NCI-H2196 treated with DMSO at 0.1 percent for 48 hours (cell line): ENCODE results near the gene NAV3.

Source experiments
- DNase-seq: peaks from one replicate; lab custom pipeline; 2025; ENCODE audit not compliant: unreplicated experiment; lab: John Stamatoyannopoulos, UW

The NAV3 gene

DNA sequence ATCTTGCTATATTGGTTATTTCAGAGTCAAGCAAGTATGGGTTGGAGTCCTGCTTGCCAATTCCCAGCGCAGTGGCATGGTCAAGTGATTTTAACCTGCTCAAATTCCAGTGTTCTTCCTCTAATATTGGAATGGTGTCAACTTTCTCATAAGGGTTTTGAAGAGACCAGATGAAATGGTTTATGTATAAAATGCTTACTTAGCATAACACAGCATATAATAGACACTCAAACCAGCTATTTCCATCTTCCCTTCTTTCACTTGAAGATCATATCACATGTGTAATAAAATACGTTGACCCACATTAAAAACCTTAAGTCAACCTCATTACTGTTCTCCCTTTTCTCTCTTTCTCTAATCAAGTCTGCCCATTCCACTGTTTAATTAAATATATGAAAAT, 144.0 kb downstream of the NAV3 start:
- DNase-seq = no peak

DNA sequence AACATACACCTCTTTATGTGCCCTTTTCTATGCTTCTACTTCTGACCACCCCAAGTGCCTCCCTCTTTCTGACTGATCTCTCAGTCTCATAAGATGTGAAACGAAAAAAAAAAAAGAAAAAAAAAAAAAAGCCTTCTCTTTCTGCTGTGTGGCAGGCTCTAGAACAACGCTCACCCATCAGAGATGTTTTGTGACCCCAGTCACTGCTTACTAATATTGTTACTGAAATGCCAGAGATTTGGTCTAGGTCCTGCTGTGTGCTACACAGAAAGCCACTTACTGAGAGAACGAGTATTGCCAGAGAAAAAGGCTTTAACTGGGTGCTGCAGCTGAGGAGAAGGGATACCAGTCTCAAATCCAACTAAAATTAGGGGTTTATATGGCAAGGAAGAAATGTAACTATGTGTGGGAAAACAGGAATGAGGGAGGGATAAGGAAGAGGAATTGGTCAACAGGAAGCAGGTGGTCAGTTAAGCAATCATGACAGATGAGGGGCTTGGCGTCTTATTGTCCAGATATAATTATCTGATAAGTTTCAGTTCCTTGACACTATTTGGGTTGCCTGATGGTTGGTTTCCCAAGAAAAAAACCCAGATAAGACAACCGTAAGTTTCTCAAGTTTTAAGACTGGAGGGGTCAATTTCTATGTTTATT, 149.0 kb downstream of the NAV3 start:
- no peak for DNase-seq

GRCh38 chr12:77980782-77981181, 150.1 kb downstream of the NAV3 start:
- DNase-seq = no peak

DNA sequence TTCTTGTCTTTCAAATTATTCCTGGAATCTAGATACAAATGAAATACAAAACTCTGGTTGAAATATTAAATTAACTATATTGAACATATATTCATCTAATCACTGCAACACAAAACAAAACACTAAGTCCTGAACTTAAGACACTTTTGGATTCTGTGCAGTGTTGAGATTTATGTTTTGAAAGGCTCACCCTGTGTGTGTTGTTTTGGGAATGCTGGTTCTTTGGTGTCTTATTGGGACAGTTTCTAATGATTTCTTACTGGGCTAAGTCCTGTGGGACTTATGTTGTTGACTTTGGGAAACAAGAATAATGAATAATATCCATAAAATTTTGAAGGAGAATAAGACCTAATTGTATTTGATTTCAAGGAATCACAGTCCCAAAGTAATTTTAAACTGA, 153.2 kb downstream of the NAV3 start:
- no peak for DNase-seq

GRCh38 chr12:77992760-77993159, 162.1 kb downstream of the NAV3 start:
- no peak for DNase-seq

- no peak for DNase-seq
These were observed 163.0 kb downstream of the NAV3 start for GRCh38 chr12:77993658-77994057.

- DNase-seq = no peak
These were observed 164.9 kb downstream of the NAV3 start for GRCh38 chr12:77995436-77996167.

- no peak for DNase-seq
These were observed 166.0 kb downstream of the NAV3 start for GRCh38 chr12:77996670-77997069.

DNA sequence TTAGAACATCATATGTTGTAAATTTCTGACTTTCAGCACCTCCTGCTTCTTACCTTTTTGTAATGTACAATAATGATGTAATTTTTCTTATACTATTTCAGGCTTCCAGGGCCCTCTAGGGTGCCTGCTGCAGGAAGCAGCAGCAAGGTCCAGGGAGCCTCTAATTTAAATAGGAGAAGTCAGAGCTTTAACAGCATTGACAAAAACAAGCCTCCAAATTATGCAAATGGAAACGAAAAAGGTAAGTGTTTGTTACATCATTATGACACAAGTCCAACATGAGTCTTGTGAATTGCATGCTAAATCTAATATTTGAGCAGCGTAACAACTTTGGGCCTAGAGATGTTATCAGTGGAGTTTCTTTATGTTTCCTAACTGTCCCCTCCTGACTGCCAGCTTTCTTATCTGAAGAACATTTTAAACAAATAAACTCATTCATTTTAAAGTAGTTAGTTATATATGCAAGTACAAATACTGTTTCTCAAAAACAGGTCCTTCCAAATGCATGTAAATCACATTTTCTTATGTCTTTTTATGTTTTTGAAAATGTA, 167.6 kb downstream of the NAV3 start:
- no peak for DNase-seq

DNA sequence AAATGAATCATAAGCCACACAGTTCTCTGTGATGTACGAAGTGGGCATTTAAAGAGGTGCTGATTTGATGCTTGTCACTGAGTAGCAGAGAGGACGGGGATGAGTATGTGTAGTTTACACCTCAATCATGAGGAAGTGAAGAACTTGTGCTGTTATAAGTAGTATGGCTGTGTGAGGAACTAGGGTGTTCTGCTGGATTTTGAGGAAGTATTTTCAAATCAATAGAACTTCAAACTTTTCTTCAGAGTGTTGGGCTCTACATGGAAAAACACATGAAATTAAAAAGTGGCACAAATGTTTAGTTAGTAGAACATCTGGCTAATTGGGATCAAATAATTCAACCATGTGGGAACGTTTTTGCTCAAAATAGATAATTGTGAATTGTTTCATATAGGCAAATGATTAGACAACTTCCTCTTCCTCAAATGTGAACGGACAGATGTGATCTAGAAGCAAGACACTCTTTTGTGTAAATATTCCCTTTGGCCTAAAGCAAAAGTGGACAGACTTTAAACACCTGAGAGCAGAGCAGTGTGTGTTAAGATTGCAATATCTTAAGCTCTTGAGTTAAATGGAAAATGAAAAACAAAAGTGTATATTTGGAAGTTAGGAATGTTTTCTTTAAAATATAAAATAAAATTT, 168.5 kb downstream of the NAV3 start:
- no peak for DNase-seq

GRCh38 chr12:78002878-78003277, 172.2 kb downstream of the NAV3 start:
- DNase-seq = peak; percentile 2

DNA sequence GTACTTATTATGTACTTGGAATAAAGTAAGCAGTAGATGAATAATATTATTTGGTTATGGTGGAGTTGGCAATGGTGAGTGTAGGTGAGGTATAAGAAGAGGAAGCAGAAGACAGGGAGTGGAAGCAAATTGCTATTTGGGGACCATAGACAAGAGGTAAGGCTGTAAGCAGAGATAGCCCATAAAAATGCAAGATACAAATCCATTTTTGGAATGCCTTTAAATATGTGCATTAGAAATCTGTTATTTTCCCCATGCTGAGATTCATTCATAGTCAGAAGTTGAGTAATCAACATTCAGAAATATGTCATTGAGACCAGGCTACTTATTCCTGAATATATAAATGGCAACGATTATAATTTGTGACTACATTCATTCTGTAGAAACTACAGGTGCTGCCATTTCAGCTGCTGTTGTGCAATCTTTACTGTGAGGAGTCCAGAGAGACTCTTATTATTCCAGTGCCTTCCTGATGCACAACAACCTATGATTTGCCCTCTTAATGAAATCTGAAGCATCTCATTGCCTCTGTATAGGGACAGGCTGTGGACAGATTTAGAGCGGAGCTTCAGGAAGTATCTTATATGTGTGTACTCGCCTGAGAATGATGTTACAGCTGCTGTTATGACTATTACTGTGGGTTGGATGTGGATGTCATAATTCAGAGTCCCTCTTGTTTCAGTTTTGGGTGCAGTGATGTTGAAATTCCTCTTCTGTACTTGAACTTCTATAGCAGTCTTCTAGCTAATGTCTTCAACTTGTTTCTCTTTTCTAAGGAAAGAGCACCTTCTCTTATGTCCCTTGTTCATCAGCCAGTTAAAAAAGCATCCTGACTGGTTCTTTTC, 173.8 kb downstream of the NAV3 start:
- DNase-seq = no peak

DNA sequence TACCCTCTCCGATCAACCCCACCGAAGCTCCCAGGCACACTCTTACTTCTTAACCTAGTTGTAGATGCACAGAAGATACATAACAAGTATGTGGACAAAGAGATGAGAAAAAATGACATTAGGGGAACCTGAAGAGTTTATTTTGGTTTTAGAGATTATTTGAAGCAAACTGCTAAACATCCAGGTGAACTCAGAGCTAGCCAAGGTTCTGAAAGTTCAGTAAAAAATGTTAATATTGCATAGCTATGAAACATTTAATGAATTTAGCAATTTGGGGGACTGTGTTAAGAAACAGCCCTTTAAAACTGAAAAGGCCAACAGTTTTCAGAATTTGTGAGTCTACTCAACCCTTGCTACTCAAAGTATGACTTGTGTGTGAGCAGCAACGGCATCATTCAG, 174.4 kb downstream of the NAV3 start:
- no peak for DNase-seq

GRCh38 chr12:78007173-78007572, 176.5 kb downstream of the NAV3 start:
- DNase-seq = no peak

- no peak for DNase-seq
These were observed 178.3 kb downstream of the NAV3 start for GRCh38 chr12:78009031-78009430.

- DNase-seq = no peak
These were observed 187.6 kb downstream of the NAV3 start for GRCh38 chr12:78018171-78018910.

GRCh38 chr12:78018939-78019338, 188.2 kb downstream of the NAV3 start:
- DNase-seq = no peak

DNA sequence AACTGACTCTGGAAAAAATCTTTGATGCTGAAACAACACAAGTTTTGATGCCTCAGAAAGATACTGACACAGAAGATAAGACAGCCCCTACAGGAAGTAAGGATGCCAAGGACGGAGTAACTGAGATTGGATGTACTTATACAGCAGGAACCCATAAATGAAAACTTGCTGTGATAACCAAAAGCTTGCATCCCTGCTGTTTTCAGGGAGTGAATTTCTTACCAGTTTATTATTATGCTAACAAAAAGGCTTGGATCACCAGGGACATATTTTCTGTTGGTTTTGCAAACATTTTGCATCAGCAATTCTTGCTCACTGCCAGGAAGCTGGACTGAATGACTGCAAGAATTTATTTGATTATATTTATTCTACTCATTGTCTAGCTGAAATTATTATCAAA, 197.7 kb downstream of the NAV3 start:
- no peak for DNase-seq

GRCh38 chr12:78034025-78034424, 203.3 kb downstream of the NAV3 start:
- no peak for DNase-seq

DNA sequence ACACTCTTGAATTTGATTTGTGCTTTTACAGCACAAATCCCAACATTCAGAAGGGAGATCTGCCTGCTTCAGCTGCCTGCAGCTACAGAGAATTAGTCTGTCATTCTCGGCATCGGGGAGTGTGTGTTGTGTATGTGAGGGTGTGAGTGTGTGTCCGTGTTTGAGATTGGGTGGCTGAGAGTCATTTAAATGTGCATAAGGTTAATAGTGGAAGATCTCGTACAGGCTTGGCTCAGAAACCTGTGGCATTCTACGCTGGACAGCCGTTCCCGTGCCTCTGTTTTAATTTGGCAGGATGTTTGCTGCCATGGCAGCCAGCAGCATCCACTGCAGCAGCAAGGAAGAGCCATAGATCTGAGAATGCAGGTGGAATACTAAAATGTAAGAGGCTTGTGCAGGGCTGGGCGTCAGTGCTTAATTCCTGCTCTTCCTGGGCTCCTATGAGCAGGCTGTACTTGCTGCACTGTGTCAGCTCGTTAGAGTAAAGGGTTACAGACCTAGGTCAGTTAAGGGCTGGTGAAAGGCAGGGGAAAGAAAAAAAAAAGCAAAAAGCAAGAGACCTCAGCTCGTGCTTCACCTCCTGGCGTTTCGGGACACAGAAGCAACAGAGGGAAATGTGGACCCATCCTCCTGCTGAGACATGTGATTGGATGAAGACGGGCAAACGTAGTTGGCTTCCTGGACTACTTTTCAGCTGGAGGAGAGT, 205.4 kb downstream of the NAV3 start:
- DNase-seq = no peak
